Measurements from ENCODE around the gene CLEC2A.
"Not testable (repeated sequence)": the region's sequence is repeated elsewhere in the genome, so short reads cannot be mapped to it uniquely, and the experiment has no call there.

CLEC2A gene

DNA sequence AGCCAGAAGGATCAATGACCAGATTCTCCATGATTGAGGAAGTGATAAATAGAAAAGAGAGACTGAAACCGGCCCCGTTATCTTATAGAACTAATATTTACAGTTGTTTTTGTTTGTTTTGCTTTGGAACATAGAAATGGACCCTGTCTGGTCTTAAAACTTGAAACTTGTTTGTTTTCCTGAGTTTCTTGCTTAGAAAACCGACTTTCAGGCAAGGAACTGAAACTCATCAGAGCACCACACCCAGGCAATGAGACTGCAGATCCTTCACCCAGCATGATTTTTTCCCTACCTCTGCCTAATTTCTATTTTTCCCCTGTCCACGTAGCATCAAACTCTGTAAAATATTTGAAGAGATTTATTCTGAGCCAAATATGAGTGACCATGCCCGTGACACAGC, 28.4 kb upstream of the CLEC2A start:
- Histone ChIP-seq H3K4me1 (ENCODE audit: control insufficient read depth, insufficient read depth, low read length, poor library complexity, severe bottlenecking) (no peaks in the 10 kb centered on the region), H3K9me3 (ENCODE audit: control insufficient read depth, low read length) (no peaks in the 10 kb centered on the region), H3K4me3 (ENCODE audit: extremely low read depth, insufficient read depth, low read length, poor library complexity, severe bottlenecking) (no peak overlapping the region), H3K36me3 (ENCODE audit: control insufficient read depth, insufficient read depth, low read length) (no peaks in the 10 kb centered on the region), H3K27ac (ENCODE audit: low read depth, low read length, severe bottlenecking) (no peak overlapping the region)
- WGBS, 2 experiments (ENCODE audit: insufficient coverage in 2 of 2), result 94 to 95% methylated on average over 2 to 3 of the region's 5 CpGs

DNA sequence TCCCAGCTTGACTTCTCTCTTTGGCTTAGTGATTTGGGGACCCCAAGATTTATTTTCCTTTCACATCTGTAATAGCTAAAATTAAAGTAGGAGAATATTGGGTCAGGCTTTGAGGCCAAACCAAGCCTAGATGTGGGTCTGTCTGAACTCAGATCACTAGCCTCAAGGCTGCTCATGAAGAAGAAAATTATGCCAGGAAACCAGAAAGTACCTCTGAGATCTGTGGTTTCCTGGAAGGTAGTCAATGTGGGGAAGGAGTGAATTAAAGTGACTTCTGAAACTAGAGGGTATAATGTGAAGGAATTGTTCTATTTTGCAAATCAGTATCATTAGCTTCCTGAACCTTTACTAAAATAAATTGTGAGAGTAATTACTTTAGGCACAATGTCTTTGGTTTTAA, 25.7 kb upstream of the CLEC2A start:
- Histone ChIP-seq H3K4me3 (ENCODE audit: extremely low read depth, insufficient read depth, low read length, poor library complexity, severe bottlenecking) (no peak overlapping the region), H3K36me3 (ENCODE audit: control insufficient read depth, insufficient read depth, low read length) (no peaks in the 10 kb centered on the region), H3K27ac (ENCODE audit: low read depth, low read length, severe bottlenecking) (no peak overlapping the region), H3K4me1 (ENCODE audit: control insufficient read depth, insufficient read depth, low read length, poor library complexity, severe bottlenecking) (no peaks in the 10 kb centered on the region), H3K9me3 (ENCODE audit: control insufficient read depth, low read length) (no peaks in the 10 kb centered on the region)

DNA sequence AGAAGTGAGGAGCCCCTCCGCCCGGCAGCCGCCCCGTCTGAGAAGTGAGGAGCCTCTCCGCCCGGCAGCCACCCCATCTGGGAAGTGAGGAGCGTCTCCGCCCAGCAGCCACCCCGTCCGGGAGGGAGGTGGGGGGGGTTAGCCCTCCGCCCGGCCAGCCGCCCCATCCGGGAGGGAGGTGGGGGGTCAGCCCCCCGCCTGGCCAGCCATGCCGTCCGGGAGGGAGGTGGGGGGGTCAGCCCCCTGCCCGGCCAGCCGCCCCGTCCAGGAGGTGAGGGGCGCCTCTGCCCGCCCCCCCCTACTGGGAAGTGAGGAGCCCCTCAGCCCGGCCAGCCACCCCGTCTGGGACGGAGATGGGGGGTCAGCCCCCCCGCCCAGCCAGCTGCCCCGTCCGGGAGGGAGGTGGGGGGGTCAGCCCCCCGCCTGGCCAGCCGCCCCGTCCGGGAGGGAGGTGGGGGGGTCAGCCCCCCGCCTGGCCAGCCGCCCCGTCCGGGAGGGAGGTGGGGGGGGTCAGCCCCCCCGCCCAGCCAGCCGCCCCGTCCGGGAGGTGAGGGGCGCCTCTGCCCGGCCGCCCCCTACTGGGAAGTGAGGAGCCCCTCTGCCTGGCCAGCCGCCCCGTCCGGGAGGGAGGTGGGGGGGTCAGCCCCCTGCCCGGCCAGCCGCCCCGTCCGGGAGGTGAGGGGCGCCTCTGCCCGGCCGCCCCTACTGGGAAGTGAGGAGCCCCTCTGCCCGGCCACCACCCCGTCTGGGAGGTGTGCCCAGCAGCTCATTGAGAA, 21.0 kb upstream of the CLEC2A start:
- H3K4me1 ChIP-seq (ENCODE audit: control insufficient read depth, insufficient read depth, low read length, poor library complexity, severe bottlenecking); H3K27ac ChIP-seq (ENCODE audit: low read depth, low read length, severe bottlenecking); H3K36me3 ChIP-seq (ENCODE audit: control insufficient read depth, insufficient read depth, low read length); H3K4me3 ChIP-seq (ENCODE audit: extremely low read depth, insufficient read depth, low read length, poor library complexity, severe bottlenecking); H3K9me3 ChIP-seq (ENCODE audit: control insufficient read depth, low read length): not testable (repeated sequence)
- no CpG with 5 or more reads among the region's 55 CpGs for WGBS, 2 experiments (ENCODE audit: insufficient coverage in 2 of 2)

DNA sequence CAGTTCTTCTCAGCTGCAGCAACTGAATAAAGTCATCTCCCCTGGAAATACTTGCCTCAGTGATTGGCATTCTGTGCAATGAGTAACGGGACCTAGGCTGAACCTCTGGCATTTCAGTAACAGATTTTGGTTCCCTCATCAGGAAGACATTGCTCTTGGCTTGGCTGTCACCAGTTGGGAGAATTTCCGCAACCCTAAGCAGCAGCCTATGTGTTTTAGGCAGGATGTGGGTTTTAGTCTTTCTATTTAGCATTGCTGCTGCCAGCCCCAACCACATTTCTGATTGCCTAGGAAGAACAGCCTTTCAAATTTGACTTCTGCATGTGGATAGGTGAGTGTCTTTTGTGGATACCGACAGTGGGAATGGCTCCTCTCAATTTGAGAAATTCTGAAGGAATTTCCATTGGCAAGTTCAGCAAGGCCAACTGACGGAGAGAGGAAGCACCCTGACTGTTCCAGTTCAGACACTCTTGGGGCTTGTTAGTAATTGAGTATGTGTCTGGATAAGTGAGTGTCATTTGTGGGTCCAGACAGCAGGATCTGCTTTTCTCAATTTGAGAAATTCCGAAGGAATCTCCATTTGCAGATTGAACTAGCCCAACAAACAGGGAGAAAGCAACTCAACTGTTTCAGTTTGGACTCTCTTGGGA, 19.0 kb upstream of the CLEC2A start:
- no peaks in the 10 kb centered on the region for H3K9me3 ChIP-seq (ENCODE audit: control insufficient read depth, low read length)
- no peak overlapping the region for H3K27ac ChIP-seq (ENCODE audit: low read depth, low read length, severe bottlenecking)
- no peak overlapping the region for H3K4me3 ChIP-seq (ENCODE audit: extremely low read depth, insufficient read depth, low read length, poor library complexity, severe bottlenecking)
- no peaks in the 10 kb centered on the region for H3K4me1 ChIP-seq (ENCODE audit: control insufficient read depth, insufficient read depth, low read length, poor library complexity, severe bottlenecking)
- no peaks in the 10 kb centered on the region for H3K36me3 ChIP-seq (ENCODE audit: control insufficient read depth, insufficient read depth, low read length)
- WGBS, 2 experiments (ENCODE audit: insufficient coverage in 2 of 2), result 94 to 98% methylated on average over 4 of the region's 5 CpGs

DNA sequence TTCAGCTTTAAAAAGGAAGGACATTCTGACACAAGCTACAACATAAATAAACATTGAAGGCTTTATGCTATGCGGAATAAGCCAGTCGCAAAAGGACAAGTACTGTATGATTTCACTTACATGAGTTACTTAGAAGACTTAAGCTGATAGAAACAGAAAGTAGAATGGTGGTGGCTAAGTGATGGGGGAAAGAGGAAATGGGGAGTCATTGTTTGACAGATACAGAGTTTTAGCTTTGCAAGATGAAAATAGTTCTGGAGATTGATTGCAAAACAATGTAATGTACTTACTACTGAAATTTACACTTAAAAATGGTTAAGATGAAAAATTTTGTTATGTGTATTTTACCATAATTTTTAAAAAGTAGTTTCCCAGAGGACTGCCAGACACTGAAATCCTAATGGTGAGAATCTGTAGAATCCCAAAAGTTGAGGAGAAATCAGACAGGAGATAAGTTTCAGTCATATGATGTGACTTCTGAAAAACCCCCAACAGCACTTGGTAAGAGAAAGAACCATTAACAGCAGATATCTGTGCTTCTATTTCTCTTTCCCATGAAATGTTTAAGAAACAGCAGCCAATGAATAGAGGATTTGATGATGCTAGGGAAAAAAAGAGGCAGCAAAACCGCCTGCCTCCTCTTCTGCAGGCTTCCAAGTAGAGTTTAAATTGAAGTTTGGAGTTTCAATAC, 16.6 kb upstream of the CLEC2A start:
- Histone ChIP-seq H3K27ac (ENCODE audit: low read depth, low read length, severe bottlenecking) (no peak overlapping the region), H3K4me1 (ENCODE audit: control insufficient read depth, insufficient read depth, low read length, poor library complexity, severe bottlenecking) (no peaks in the 10 kb centered on the region), H3K4me3 (ENCODE audit: extremely low read depth, insufficient read depth, low read length, poor library complexity, severe bottlenecking) (no peak overlapping the region), H3K9me3 (ENCODE audit: control insufficient read depth, low read length) (no peaks in the 10 kb centered on the region), H3K36me3 (ENCODE audit: control insufficient read depth, insufficient read depth, low read length) (no peaks in the 10 kb centered on the region)
- WGBS, 2 experiments (ENCODE audit: insufficient coverage in 2 of 2), result 100% methylated on average over 2 of the region's 3 CpGs; no CpG with 5 or more reads in 1 of the 2 experiments

DNA sequence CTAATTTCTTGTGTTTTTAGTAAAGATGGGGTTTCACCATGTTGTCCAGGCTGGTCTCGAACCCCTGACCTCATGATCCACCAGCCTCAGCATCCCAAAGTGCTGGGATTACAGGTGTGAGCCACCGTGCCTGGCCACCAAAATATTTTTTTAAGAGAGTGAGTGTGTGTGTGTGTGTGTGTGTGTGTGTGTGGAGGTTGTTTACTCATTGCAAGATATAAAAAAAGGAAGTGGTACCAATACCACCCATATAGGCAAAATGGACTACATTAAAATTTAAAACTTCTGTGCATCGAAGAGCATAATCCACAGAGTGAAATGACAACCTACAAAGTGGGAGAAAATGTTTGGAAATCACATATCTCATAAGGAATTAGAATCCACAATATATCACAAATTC, 15.5 kb upstream of the CLEC2A start:
- Histone ChIP-seq H3K4me3 (ENCODE audit: extremely low read depth, insufficient read depth, low read length, poor library complexity, severe bottlenecking) (no peak overlapping the region), H3K4me1 (ENCODE audit: control insufficient read depth, insufficient read depth, low read length, poor library complexity, severe bottlenecking) (no peaks in the 10 kb centered on the region), H3K27ac (ENCODE audit: low read depth, low read length, severe bottlenecking) (no peak overlapping the region), H3K9me3 (ENCODE audit: control insufficient read depth, low read length) (no peaks in the 10 kb centered on the region), H3K36me3 (ENCODE audit: control insufficient read depth, insufficient read depth, low read length) (no peaks in the 10 kb centered on the region)
- 83% methylated on average over 1 of the region's 3 CpGs; no CpG with 5 or more reads in 1 of the 2 experiments for WGBS, 2 experiments (ENCODE audit: insufficient coverage in 2 of 2)

DNA sequence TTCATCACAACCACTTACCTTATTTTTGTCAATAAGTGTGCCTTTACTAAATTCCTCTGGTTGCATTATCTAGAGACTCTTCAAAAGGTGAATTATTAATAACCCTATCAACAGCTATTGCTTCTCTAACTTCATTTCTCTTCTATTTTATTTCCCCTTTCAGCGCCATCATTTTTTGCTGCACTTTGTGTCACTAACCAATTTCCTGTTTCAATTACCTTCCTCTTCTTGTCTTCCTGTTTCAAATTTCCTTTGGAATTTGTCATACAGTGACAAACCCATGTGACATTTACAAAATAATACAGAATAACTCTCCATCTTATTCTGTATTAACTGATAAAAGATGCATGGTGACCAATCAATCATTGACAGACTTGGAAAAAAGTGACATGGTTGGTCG, 12.2 kb upstream of the CLEC2A start:
- no peaks in the 10 kb centered on the region for H3K36me3 ChIP-seq (ENCODE audit: control insufficient read depth, insufficient read depth, low read length)
- no peak overlapping the region for H3K4me3 ChIP-seq (ENCODE audit: extremely low read depth, insufficient read depth, low read length, poor library complexity, severe bottlenecking)
- H3K9me3 ChIP-seq (ENCODE audit: control insufficient read depth, low read length), result no peaks in the 10 kb centered on the region
- H3K27ac ChIP-seq (ENCODE audit: low read depth, low read length, severe bottlenecking), result no peak overlapping the region
- 100% methylated on average over 1 of the region's 2 CpGs for WGBS, 2 experiments (ENCODE audit: insufficient coverage in 2 of 2)
- H3K4me1 ChIP-seq (ENCODE audit: control insufficient read depth, insufficient read depth, low read length, poor library complexity, severe bottlenecking), result no peaks in the 10 kb centered on the region

DNA sequence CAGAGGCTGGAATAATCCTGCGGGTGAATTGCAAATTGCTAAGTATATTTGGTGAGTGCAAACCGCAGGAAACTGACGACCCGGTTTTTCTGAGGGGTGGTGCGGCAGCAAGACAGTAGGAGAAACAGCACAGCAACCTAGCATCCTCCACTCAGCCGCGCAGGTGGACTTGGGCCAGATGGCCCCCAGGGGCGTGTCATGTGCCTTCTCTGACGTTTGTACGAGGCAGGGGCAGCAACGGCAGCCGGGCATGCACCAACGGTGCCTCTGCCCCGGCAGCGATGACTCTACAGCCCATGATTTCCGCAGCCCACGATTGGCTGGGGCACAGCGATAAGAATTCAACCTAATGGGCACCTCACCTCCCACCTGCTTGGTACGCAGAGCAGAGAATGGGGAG, 11.1 kb upstream of the CLEC2A start:
- Histone ChIP-seq H3K4me1 (ENCODE audit: control insufficient read depth, insufficient read depth, low read length, poor library complexity, severe bottlenecking) (no peaks in the 10 kb centered on the region), H3K27ac (ENCODE audit: low read depth, low read length, severe bottlenecking) (no peak overlapping the region), H3K9me3 (ENCODE audit: control insufficient read depth, low read length) (no peaks in the 10 kb centered on the region), H3K36me3 (ENCODE audit: control insufficient read depth, insufficient read depth, low read length) (no peaks in the 10 kb centered on the region), H3K4me3 (ENCODE audit: extremely low read depth, insufficient read depth, low read length, poor library complexity, severe bottlenecking) (no peak overlapping the region)
- 87 to 88% methylated on average over 12 to 18 of the region's 19 CpGs for WGBS, 2 experiments (ENCODE audit: insufficient coverage in 2 of 2)

DNA sequence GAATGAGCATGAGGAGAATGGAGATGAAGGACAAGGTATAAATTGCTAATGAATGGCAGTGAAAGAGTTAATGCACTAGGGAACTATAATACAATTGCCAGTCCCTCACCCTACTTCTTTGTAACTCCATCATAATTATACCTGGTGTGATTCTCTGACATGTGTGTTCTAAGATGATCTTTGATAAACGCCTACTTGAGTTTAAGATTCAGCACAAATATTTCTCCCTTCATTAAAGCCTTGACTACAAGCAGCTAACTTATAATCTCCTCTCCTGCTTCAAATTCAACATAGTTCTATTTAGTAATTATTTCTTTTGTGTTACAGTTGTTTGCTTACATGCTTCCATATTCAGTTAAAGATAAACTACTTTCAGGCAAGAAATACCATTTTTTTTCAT, 9.7 kb upstream of the CLEC2A start:
- whole genome bisulfite sequencing, 2 experiments (ENCODE audit: insufficient coverage in 2 of 2), result no CpG with 5 or more reads among the region's 1 CpG
- no peaks in the 10 kb centered on the region for H3K36me3 ChIP-seq (ENCODE audit: control insufficient read depth, insufficient read depth, low read length)
- H3K27ac ChIP-seq (ENCODE audit: low read depth, low read length, severe bottlenecking), result no peak overlapping the region
- no peaks in the 10 kb centered on the region for H3K4me1 ChIP-seq (ENCODE audit: control insufficient read depth, insufficient read depth, low read length, poor library complexity, severe bottlenecking)
- H3K9me3 ChIP-seq (ENCODE audit: control insufficient read depth, low read length), result no peaks in the 10 kb centered on the region
- no peak overlapping the region for H3K4me3 ChIP-seq (ENCODE audit: extremely low read depth, insufficient read depth, low read length, poor library complexity, severe bottlenecking)

DNA sequence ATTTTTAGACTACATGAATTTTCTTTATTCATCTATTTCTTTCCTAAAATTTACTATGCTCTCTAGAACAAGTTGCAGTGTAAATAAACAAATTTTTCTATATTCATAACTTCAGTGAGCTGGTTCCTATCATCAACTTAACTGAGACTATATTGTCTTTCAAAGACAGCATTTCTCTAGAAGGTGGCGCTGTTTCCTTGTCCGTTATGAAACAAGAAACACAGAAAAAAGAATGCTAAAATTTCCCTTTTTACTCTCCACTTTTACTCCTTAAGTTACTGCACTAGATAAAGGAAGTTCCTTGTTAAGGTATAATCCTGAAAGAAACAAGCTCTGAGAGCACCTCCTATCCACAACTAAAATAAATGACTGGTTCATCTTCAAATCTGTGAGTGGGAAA, 8.2 kb upstream of the CLEC2A start:
- Histone ChIP-seq H3K4me1 (ENCODE audit: control insufficient read depth, insufficient read depth, low read length, poor library complexity, severe bottlenecking) (no peaks in the 10 kb centered on the region), H3K4me3 (ENCODE audit: extremely low read depth, insufficient read depth, low read length, poor library complexity, severe bottlenecking) (no peak overlapping the region), H3K9me3 (ENCODE audit: control insufficient read depth, low read length) (no peaks in the 10 kb centered on the region), H3K27ac (ENCODE audit: low read depth, low read length, severe bottlenecking) (no peak overlapping the region), H3K36me3 (ENCODE audit: control insufficient read depth, insufficient read depth, low read length) (no peaks in the 10 kb centered on the region)
- 51 to 60% methylated on average over 2 of the region's 2 CpGs for WGBS, 2 experiments (ENCODE audit: insufficient coverage in 2 of 2)

DNA sequence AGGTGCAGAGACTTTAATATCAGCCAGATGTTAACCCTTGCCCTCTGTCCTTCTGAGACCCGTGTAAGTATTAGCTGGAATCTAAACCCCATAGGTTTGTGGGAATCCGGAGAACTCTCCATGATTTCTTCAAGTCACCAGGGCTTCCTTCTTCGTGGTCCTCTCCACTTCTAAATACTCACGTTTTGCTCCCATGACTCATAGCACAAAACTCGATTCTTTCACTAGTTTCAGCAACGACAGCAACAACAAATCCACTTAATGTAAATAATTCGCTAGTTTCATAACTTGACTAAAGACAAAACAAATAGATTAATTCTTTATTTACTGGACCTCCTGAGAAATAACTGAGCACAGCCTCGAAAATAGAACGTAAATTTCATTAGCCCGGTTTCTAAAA, 4.4 kb upstream of the CLEC2A start:
- H3K4me3 ChIP-seq (ENCODE audit: extremely low read depth, insufficient read depth, low read length, poor library complexity, severe bottlenecking), result no peak overlapping the region
- no peaks in the 10 kb centered on the region for H3K4me1 ChIP-seq (ENCODE audit: control insufficient read depth, insufficient read depth, low read length, poor library complexity, severe bottlenecking)
- WGBS, 2 experiments (ENCODE audit: insufficient coverage in 2 of 2), result 91% methylated on average over 6 to 7 of the region's 10 CpGs
- no peaks in the 10 kb centered on the region for H3K9me3 ChIP-seq (ENCODE audit: control insufficient read depth, low read length)
- H3K36me3 ChIP-seq (ENCODE audit: control insufficient read depth, insufficient read depth, low read length), result no peaks in the 10 kb centered on the region
- no peak overlapping the region for H3K27ac ChIP-seq (ENCODE audit: low read depth, low read length, severe bottlenecking)

Measured in mesodermal cell (in vitro differentiated cells).